HG02870 (cell line): ENCODE data around the gene DPF3.

Experiments
- ATAC-seq: cut with Tn5 transposase; IDR thresholded peaks from one replicate; pipeline ENCODE4 v1.9.1; 2021; ENCODE audit warnings: mild to moderate bottlenecking, moderate library complexity; ENCODE audit not compliant: unreplicated experiment

Gene DPF3

GRCh38 chr14:72904840-72905561 lies 11.1 kb upstream of the DPF3 start:
- ATAC-seq = no peak

- no peak for ATAC-seq
Measured at GRCh38 chr14:72904218-72904617, 10.3 kb upstream of the DPF3 start.

GRCh38 chr14:72903716-72904115 lies 9.8 kb upstream of the DPF3 start:
- no peak for ATAC-seq

GRCh38 chr14:72902801-72903530 lies 9.1 kb upstream of the DPF3 start:
- ATAC-seq = no peak

- ATAC-seq = no peak
Measured at GRCh38 chr14:72901361-72901760, 7.5 kb upstream of the DPF3 start.

GRCh38 chr14:72898448-72898847 lies 4.5 kb upstream of the DPF3 start:
- no peak for ATAC-seq

- no peak for ATAC-seq
Measured at GRCh38 chr14:72894623-72895378, 900 bp upstream of the DPF3 start.

GRCh38 chr14:72894323-72894622 lies 372 bp upstream of the DPF3 start:
- no peak for ATAC-seq

- no peak for ATAC-seq
Measured at GRCh38 chr14:72892879-72893635, 844 bp downstream of the DPF3 start.

- ATAC-seq = no peak
Measured at GRCh38 chr14:72892103-72892878, 1.6 kb downstream of the DPF3 start.

GRCh38 chr14:72891666-72892102 lies 2.2 kb downstream of the DPF3 start:
- no peak for ATAC-seq

- no peak for ATAC-seq
Measured at GRCh38 chr14:72889366-72889765, 4.5 kb downstream of the DPF3 start.

- ATAC-seq = no peak
Measured at GRCh38 chr14:72888636-72889201, 5.2 kb downstream of the DPF3 start.

- ATAC-seq = no peak
Measured at GRCh38 chr14:72888192-72888591, 5.7 kb downstream of the DPF3 start.

- no peak for ATAC-seq
Measured at GRCh38 chr14:72887514-72887913, 6.4 kb downstream of the DPF3 start.

- no peak for ATAC-seq
Measured at GRCh38 chr14:72884386-72884785, 9.5 kb downstream of the DPF3 start.

GRCh38 chr14:72883961-72884360 lies 9.9 kb downstream of the DPF3 start:
- peak; percentile 58 for ATAC-seq

- ATAC-seq = no peak
Measured at GRCh38 chr14:72883109-72883508, 10.8 kb downstream of the DPF3 start.

- ATAC-seq = no peak
Measured at GRCh38 chr14:72882463-72882862, 11.4 kb downstream of the DPF3 start.

GRCh38 chr14:72882047-72882446 lies 11.9 kb downstream of the DPF3 start:
- no peak for ATAC-seq
